IMR-90 (cell line): Measurements from ENCODE around the gene AUTS2. TPM values are rescaled to one million over a fixed set of nuclear protein-coding genes. Genes with fewer than 3 reads are reported as not detected.

Experiments
- ATAC-seq: fragments of 200-7000 bp; cut with Tn5 transposase; 2 replicates; pipeline ENCODE4 v1.9.1; 2020; ENCODE audit warnings: low read depth, mild to moderate bottlenecking, moderate library complexity
- BruUV-seq: library from RNA; stranded (reverse); fragments of 400-500 nt; replicated peaks from 2 replicates; lab custom pipeline; 2021; lab: Mats Ljungman, UMichigan
- CTCF ChIA-PET: fragments of 300-600 bp; formaldehyde crosslinking; extraction: SDS; loops from one replicate; lab custom pipeline; 2021; ENCODE audit warnings: antibody characterized with exemption; lab: Yijun Ruan, JAX
- POLR2A ChIA-PET: fragments of 300-600 bp; sonication (Branson Sonifier 250); formaldehyde crosslinking; loops from one replicate; lab custom pipeline; 2022; ENCODE audit warnings: antibody characterized with exemption; ENCODE audit not compliant: unreplicated experiment; lab: Charles Lee
- DNase-seq: peaks from one replicate; pipeline ENCODE4 v3.0.0; 2013
- H2AFZ ChIP-seq: replicated peaks from 2 replicates; pipeline ENCODE3; 2013; ENCODE audit warnings: low read length, mild to moderate bottlenecking; ENCODE audit not compliant: poor library complexity
- H2AK5ac ChIP-seq: 2 replicates; pipeline ENCODE4 v1.6.1; 2013; ENCODE audit warnings: low read depth, low read length, inconsistent platforms
- H2AK9ac ChIP-seq: replicated peaks from 2 replicates; pipeline ENCODE3; 2013; ENCODE audit warnings: mild to moderate bottlenecking, low read depth, low read length, moderate library complexity; ENCODE audit not compliant: poor library complexity
- H2BK120ac ChIP-seq: 2 replicates; pipeline ENCODE4 v1.6.1; 2013; ENCODE audit warnings: low read depth, low read length, inconsistent platforms
- H2BK15ac ChIP-seq: 3 replicates; pipeline ENCODE4 v1.6.1; 2013; ENCODE audit warnings: low read depth, low read length, inconsistent platforms
- H2BK20ac ChIP-seq: 2 replicates; pipeline ENCODE4 v1.6.1; 2013; ENCODE audit warnings: low read depth, mild to moderate bottlenecking, inconsistent platforms, low read length, moderate library complexity
- H2BK5ac ChIP-seq: 2 replicates; pipeline ENCODE4 v1.6.1; 2013; ENCODE audit warnings: mild to moderate bottlenecking, low read depth, low read length, inconsistent platforms; ENCODE audit not compliant: poor library complexity, severe bottlenecking
- H3K14ac ChIP-seq: replicated peaks from 2 replicates; pipeline ENCODE4 v1.6.1; 2013; ENCODE audit warnings: low read depth, low read length, inconsistent platforms
- H3K18ac ChIP-seq: 2 replicates; pipeline ENCODE4 v1.6.1; 2013; ENCODE audit warnings: low read depth, low read length, control low read depth
- H3K23ac ChIP-seq: 2 replicates; pipeline ENCODE4 v1.6.1; 2013; ENCODE audit warnings: low read depth, low read length, inconsistent platforms
- H3K27ac ChIP-seq: 2 replicates; pipeline ENCODE4 v1.5.1; 2013; ENCODE audit warnings: mild to moderate bottlenecking, control low read depth, low read length; ENCODE audit not compliant: insufficient read depth
- H3K27me3 ChIP-seq: 2 replicates; pipeline ENCODE4 v1.6.1; 2013; ENCODE audit warnings: low read length; ENCODE audit not compliant: control insufficient read depth, insufficient read depth
- H3K36me3 ChIP-seq: 2 replicates; pipeline ENCODE4 v1.6.1; 2013; ENCODE audit warnings: low read length, mixed read lengths; ENCODE audit not compliant: control insufficient read depth, insufficient read depth
- H3K4ac ChIP-seq: 2 replicates; pipeline ENCODE4 v1.6.1; 2013; ENCODE audit warnings: low read depth, low read length, inconsistent platforms
- H3K4me1 ChIP-seq: 2 replicates; pipeline ENCODE4 v1.6.1; 2013; ENCODE audit warnings: low read length, mixed read lengths; ENCODE audit not compliant: control insufficient read depth, insufficient read depth
- H3K4me2 ChIP-seq: 2 replicates; pipeline ENCODE4 v1.6.1; 2013; ENCODE audit warnings: low read depth, mild to moderate bottlenecking, control low read depth, low read length, moderate library complexity
- H3K4me3 ChIP-seq: 2 replicates; pipeline ENCODE4 v1.5.1; 2013; ENCODE audit warnings: low read depth, mild to moderate bottlenecking, control low read depth, low read length, moderate library complexity; ENCODE audit not compliant: insufficient read depth
- H3K56ac ChIP-seq: 2 replicates; pipeline ENCODE4 v1.6.1; 2013; ENCODE audit warnings: low read length, inconsistent platforms; ENCODE audit not compliant: insufficient read depth; ENCODE audit errors: extremely low read depth
- H3K79me1 ChIP-seq, 2 experiments: 2 replicates each; pipeline ENCODE4 v1.6.1; 2013; ENCODE audit warnings: low read length in 2 of 2, inconsistent platforms in 1 of 2, low read depth in 1 of 2
- H3K9ac ChIP-seq: 2 replicates; pipeline ENCODE4 v1.6.1; 2013; ENCODE audit warnings: low read depth, low read length, control low read depth
- H3K9me1 ChIP-seq: 2 replicates; pipeline ENCODE4 v1.6.1; 2013; ENCODE audit warnings: low read length, inconsistent platforms; ENCODE audit not compliant: insufficient read depth
- H3K9me3 ChIP-seq: 2 replicates; pipeline ENCODE4 v1.6.1; 2013; ENCODE audit warnings: low read length; ENCODE audit not compliant: control insufficient read depth, insufficient read depth
- H4K20me1 ChIP-seq: 2 replicates; pipeline ENCODE4 v1.6.1; 2013; ENCODE audit warnings: low read length, inconsistent platforms; ENCODE audit not compliant: insufficient read depth
- H4K5ac ChIP-seq: 2 replicates; pipeline ENCODE4 v1.6.1; 2013; ENCODE audit warnings: mild to moderate bottlenecking, low read depth, low read length, control low read depth
- H4K8ac ChIP-seq, 2 experiments: 2 replicates each; pipeline ENCODE4 v1.6.1; 2013; ENCODE audit warnings: low read depth in 2 of 2, low read length in 2 of 2, control low read depth in 1 of 2, inconsistent platforms in 1 of 2
- H4K91ac ChIP-seq: 2 replicates; pipeline ENCODE4 v1.6.1; 2013; ENCODE audit warnings: low read depth, low read length, inconsistent platforms; ENCODE audit not compliant: insufficient read depth
- CTCF ChIP-seq: conservative IDR thresholded peaks from 2 replicates; pipeline ENCODE4 v1.5.1; 2012; ENCODE audit warnings: mild to moderate bottlenecking, low read depth, low read length, improper control_type of control experiment
- MXI1 ChIP-seq: IDR thresholded peaks from 2 replicates; pipeline ENCODE4 v1.6.1; 2012; ENCODE audit warnings: low read depth, mild to moderate bottlenecking, low read length, moderate library complexity, borderline replicate concordance
- WGBS, 2 experiments: methylation state at CpG; one replicate each; pipeline versions ENCODE4 v1.1.5 to v1.1.7; 2013; ENCODE audit warnings: missing lambda C conversion rate in 2 of 2; ENCODE audit not compliant: insufficient read length in 1 of 2; ENCODE audit errors: extremely low coverage in 2 of 2; 5-methylcytosine and 5-hydroxymethylcytosine counted together
- dilution Hi-C: fragments of 300-500 bp; cut with HindIII; formaldehyde crosslinking; loops from one replicate; pipeline ENCODE4 v1.14.3; 2018; ENCODE audit warnings: low sequenced_read_pairs; ENCODE audit not compliant: unreplicated experiment
- in situ Hi-C: fragments of 300-500 bp; cut with MboI; formaldehyde crosslinking; loops from 3 replicates; pipeline ENCODE4 v1.14.3; 2019; ENCODE audit warnings: low sequenced_read_pairs, inconsistent platforms, mixed read lengths
- intact Hi-C: fragments of 100-400 bp; cut with micrococcal nuclease; formaldehyde crosslinking; loops from 2 replicates; pipeline ENCODE4 v1.10.0; 2022
- polyA plus RNA-seq, 3 experiments: library from polyadenylated mRNA; depleted of rRNA; stranded (reverse); fragments of >200 nt; gene quantifications; 2 replicates each; pipeline ENCODE4 v1.2.3, GENCODE V29; 2012; ENCODE audit warnings: low replicate concordance in 1 of 3
- total RNA-seq: library from RNA; depleted of rRNA; stranded (reverse); fragments of >200 nt; gene quantifications from 2 replicates; pipeline ENCODE4 v1.2.3, GENCODE V29; 2012

AUTS2 gene
- total and polyA plus RNA-seq, 2 of the 4 experiments (the other 2 are of a cell fraction), result 0.90 to 3.0 TPM

DNA sequence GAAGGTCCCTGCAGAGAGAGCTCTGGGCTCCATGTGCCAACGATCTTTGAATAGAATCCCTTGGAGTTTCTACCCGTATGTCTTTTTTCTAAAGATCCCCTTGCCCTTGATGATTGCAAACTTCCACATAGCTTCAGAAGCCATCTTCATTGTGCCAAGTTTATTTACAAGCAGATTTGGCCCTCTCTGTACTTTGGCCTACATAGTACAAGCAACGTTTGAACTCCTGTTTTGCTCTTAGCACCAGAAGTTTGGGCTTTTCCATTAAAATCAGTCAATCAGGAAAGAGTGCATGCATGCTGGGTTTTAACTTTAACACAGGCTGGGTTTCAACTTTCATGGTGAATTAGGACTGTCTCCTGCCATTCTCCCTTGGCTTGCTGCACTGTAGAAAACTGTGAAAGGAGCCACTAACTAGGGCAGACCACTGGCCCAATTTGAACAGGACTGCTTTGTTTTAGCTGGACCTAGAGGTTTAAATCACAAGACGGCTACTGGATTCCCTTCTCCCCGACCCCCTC, 976.1 kb downstream of the AUTS2 start:
- dilution Hi-C loops, result no loop called here
- no peak overlapping the region for H2BK15ac ChIP-seq
- H3K4me3 ChIP-seq, result no peak overlapping the region
- H2BK5ac ChIP-seq, result no peak overlapping the region
- no peaks in the 10 kb centered on the region for H4K20me1 ChIP-seq
- ATAC-seq (no peak), DNase-seq (no peak)
- H3K27me3 ChIP-seq, result no peaks in the 10 kb centered on the region
- POLR2A ChIA-PET, result no interaction called here
- H4K8ac ChIP-seq, result no peak overlapping the region
- in situ Hi-C loops, result no loop called here
- no peaks in the 10 kb centered on the region for H3K9me1 ChIP-seq
- 86% methylated on average over 1 of the region's 5 CpGs; no CpG with 5 or more reads in 1 of the 2 experiments for WGBS, 2 experiments
- no peak overlapping the region for H3K23ac ChIP-seq
- H3K79me1 ChIP-seq, result no peaks in the 10 kb centered on the region
- no peaks in the 10 kb centered on the region for H3K4me1 ChIP-seq
- CTCF ChIA-PET, result no interaction called here
- no peak overlapping the region for H2AFZ ChIP-seq
- intact Hi-C loops, result no loop called here
- H3K9ac ChIP-seq, result no peak overlapping the region
- BruUV-seq, result no TSS peak
- no peak overlapping the region for H3K4me2 ChIP-seq
- H4K5ac ChIP-seq, result no peak overlapping the region
- H3K9me3 ChIP-seq, result no peaks in the 10 kb centered on the region
- no peak overlapping the region for H3K27ac ChIP-seq
- H4K91ac ChIP-seq, result no peak overlapping the region
- H3K36me3 ChIP-seq, result no peaks in the 10 kb centered on the region
- no peak overlapping the region for H2BK20ac ChIP-seq
- H2BK120ac ChIP-seq, result no peak overlapping the region
- H3K18ac ChIP-seq, result no peak overlapping the region
- no peak overlapping the region for H3K14ac ChIP-seq
- no peak overlapping the region for H2AK9ac ChIP-seq
- H3K4ac ChIP-seq, result no peak overlapping the region
- no peak overlapping the region for H3K56ac ChIP-seq
- H2AK5ac ChIP-seq, result no peak overlapping the region
- no peak for TF ChIP-seq CTCF
- no peak for TF ChIP-seq MXI1
